Measurements from ENCODE around the gene GALNT7.

- TF ChIP-seq, protein P1, sequence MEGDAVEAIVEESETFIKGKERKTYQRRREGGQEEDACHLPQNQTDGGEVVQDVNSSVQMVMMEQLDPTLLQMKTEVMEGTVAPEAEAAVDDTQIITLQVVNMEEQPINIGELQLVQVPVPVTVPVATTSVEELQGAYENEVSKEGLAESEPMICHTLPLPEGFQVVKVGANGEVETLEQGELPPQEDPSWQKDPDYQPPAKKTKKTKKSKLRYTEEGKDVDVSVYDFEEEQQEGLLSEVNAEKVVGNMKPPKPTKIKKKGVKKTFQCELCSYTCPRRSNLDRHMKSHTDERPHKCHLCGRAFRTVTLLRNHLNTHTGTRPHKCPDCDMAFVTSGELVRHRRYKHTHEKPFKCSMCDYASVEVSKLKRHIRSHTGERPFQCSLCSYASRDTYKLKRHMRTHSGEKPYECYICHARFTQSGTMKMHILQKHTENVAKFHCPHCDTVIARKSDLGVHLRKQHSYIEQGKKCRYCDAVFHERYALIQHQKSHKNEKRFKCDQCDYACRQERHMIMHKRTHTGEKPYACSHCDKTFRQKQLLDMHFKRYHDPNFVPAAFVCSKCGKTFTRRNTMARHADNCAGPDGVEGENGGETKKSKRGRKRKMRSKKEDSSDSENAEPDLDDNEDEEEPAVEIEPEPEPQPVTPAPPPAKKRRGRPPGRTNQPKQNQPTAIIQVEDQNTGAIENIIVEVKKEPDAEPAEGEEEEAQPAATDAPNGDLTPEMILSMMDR (IDR thresholded peaks at IDR 0.05) = no peak
- no peak for TF ChIP-seq POLR2A (IDR thresholded peaks at IDR 0.05)
These were observed 39.8 kb downstream of the GALNT7 start for GRCh38 chr4:173208420-173208819.
